ENCODE results near the gene CLC. TPM values are rescaled to one million over a fixed set of nuclear protein-coding genes. Genes with fewer than 3 reads are reported as not detected.

Gene CLC
- total and polyA plus RNA-seq, 2 donors (not counting 1 experiment from before 2014, with no cell fraction given), result 0.33 TPM; not detected in 1

DNA sequence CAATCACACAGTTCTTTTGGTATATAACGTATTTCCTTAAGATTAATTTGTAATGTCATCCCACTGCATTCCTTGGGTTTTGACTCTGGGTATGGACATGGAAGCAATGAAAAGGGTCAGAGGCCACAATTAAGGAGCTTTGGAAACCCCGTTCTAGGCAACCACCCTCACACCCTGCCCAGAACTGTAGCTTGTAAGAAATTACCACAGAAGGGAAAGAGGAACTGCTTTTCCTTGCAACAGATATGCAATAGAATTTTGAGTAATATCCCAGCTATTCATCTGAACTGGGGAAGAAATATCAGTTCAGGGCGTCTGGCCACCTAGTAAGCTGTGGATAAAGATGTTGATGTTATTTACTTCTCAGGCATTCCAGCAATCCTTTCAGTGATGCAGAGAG is 985 bp upstream of the CLC start:
- TF ChIP-seq, protein P1, sequence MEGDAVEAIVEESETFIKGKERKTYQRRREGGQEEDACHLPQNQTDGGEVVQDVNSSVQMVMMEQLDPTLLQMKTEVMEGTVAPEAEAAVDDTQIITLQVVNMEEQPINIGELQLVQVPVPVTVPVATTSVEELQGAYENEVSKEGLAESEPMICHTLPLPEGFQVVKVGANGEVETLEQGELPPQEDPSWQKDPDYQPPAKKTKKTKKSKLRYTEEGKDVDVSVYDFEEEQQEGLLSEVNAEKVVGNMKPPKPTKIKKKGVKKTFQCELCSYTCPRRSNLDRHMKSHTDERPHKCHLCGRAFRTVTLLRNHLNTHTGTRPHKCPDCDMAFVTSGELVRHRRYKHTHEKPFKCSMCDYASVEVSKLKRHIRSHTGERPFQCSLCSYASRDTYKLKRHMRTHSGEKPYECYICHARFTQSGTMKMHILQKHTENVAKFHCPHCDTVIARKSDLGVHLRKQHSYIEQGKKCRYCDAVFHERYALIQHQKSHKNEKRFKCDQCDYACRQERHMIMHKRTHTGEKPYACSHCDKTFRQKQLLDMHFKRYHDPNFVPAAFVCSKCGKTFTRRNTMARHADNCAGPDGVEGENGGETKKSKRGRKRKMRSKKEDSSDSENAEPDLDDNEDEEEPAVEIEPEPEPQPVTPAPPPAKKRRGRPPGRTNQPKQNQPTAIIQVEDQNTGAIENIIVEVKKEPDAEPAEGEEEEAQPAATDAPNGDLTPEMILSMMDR (IDR thresholded peaks at IDR 0.05), result no peak
- no peak for TF ChIP-seq EZH2 (IDR thresholded peaks at IDR 0.05; ENCODE audit: borderline replicate concordance, insufficient read depth, low read depth, low read length, poor library complexity, severe bottlenecking)
- H3K9me3 Mint-ChIP-seq (ENCODE audit: insufficient read depth), result peaks cover 2% of the 10 kb centered on the region
- no peak overlapping the region for H3K4me3 Mint-ChIP-seq
- ATAC-seq (ENCODE audit: low read depth) (no peak), DNase-seq (no peak)
- CTCF ChIA-PET, result no interaction called here
- no CpG with 5 or more reads among the region's 3 CpGs for WGBS (ENCODE audit: insufficient coverage)
- H3K36me3 ChIP-seq (replicated peaks in 1 of 2; ENCODE audit: control extremely low read depth in 1 of 2, control insufficient read depth in 1 of 2, extremely low read depth in 1 of 2, insufficient read depth in 2 of 2, low read length in 1 of 2), result no peaks in the 10 kb centered on the region
- H3K27ac Mint-ChIP-seq, result no peak overlapping the region
- no peak overlapping the region for H3K4me3 ChIP-seq (ENCODE audit: control extremely low read depth in 1 of 5, extremely low read depth in 1 of 5, insufficient read depth in 1 of 5, low read depth in 2 of 5, low read length in 4 of 5)
- H3K27me3 ChIP-seq (replicated peaks in 1 of 4; ENCODE audit: control extremely low read depth in 1 of 4, control insufficient read depth in 3 of 4, insufficient read depth in 4 of 4, low read length in 3 of 4), result peaks cover 0 to 13% (median 8%) of the 10 kb centered on the region in 4 experiments
- no peak overlapping the region for H3K9ac ChIP-seq (ENCODE audit: low read length)
- POLR2A ChIA-PET, result no interaction called here
- H3K4me1 Mint-ChIP-seq, result no peaks in the 10 kb centered on the region
- no peaks in the 10 kb centered on the region for H3K4me1 ChIP-seq (ENCODE audit: control insufficient read depth in 2 of 2, insufficient read depth in 2 of 2, low read length in 2 of 2)
- no peak overlapping the region for H3K27ac ChIP-seq (ENCODE audit: low read length in 2 of 2)
- intact Hi-C loops (cut with micrococcal nuclease), result no loop called here
- no peak overlapping the region for H3K4me2 ChIP-seq (replicated peaks; ENCODE audit: low read depth, low read length, poor library complexity, severe bottlenecking)
- peaks cover 49% of the 10 kb centered on the region for H3K27me3 Mint-ChIP-seq
- H3K9me3 ChIP-seq (ENCODE audit: control extremely low read depth in 1 of 3, control insufficient read depth in 2 of 3, insufficient read depth in 1 of 3, low read length in 2 of 3), result no peaks in the 10 kb centered on the region
- no peak overlapping the region for H2AFZ ChIP-seq (ENCODE audit: insufficient read depth, low read depth, low read length, poor library complexity, severe bottlenecking)
- H4K20me1 ChIP-seq (ENCODE audit: control insufficient read depth, insufficient read depth, low read length, poor library complexity, severe bottlenecking), result no peaks in the 10 kb centered on the region
- H3K79me2 ChIP-seq (ENCODE audit: control insufficient read depth, insufficient read depth, low read length), result no peaks in the 10 kb centered on the region

DNA sequence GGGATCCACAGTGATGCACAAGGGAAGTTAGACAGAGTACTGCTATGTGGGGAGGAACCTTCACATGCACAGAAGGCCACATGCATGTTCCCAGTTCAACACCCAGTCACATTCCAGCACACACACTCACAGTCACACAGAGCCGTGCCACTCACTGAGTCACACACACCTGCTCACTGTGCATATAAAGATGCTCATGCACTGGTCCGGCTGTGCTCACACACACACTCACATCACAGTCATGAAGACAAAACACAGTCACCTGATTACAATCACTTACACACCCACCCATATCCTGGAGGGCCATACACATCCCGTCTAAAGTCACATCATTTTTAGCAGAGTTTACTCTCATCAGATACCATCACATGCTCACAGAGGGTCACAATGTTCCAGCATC is 478 bp downstream of the CLC start:
- no peaks in the 10 kb centered on the region for H3K9me3 ChIP-seq (ENCODE audit: control extremely low read depth in 1 of 3, control insufficient read depth in 2 of 3, insufficient read depth in 1 of 3, low read length in 2 of 3)
- H3K4me3 Mint-ChIP-seq, result no peak overlapping the region
- peaks cover 0 to 6% (median 2%) of the 10 kb centered on the region in 4 experiments for H3K27me3 ChIP-seq (replicated peaks in 1 of 4; ENCODE audit: control extremely low read depth in 1 of 4, control insufficient read depth in 3 of 4, insufficient read depth in 4 of 4, low read length in 3 of 4)
- H2AFZ ChIP-seq (ENCODE audit: insufficient read depth, low read depth, low read length, poor library complexity, severe bottlenecking), result no peak overlapping the region
- ChIA-PET CTCF (no interaction called here), POLR2A (no interaction called here)
- H3K4me3 ChIP-seq (ENCODE audit: control extremely low read depth in 1 of 5, extremely low read depth in 1 of 5, insufficient read depth in 1 of 5, low read depth in 2 of 5, low read length in 4 of 5), result no peak overlapping the region
- ATAC-seq (ENCODE audit: low read depth) (no peak), DNase-seq (no peak)
- no peak overlapping the region for H3K27ac ChIP-seq (ENCODE audit: low read length in 2 of 2)
- intact Hi-C loops (cut with micrococcal nuclease), result no loop called here
- peaks cover 39% of the 10 kb centered on the region for H3K27me3 Mint-ChIP-seq
- no peak overlapping the region for H3K27ac Mint-ChIP-seq
- H4K20me1 ChIP-seq (ENCODE audit: control insufficient read depth, insufficient read depth, low read length, poor library complexity, severe bottlenecking), result no peaks in the 10 kb centered on the region
- TF ChIP-seq, protein P1 (IDR thresholded peaks at IDR 0.05), result no peak
- H3K36me3 ChIP-seq (replicated peaks in 1 of 2; ENCODE audit: control extremely low read depth in 1 of 2, control insufficient read depth in 1 of 2, extremely low read depth in 1 of 2, insufficient read depth in 2 of 2, low read length in 1 of 2), result no peaks in the 10 kb centered on the region
- 92% methylated on average over 3 of the region's 3 CpGs for WGBS (ENCODE audit: insufficient coverage)
- H3K9me3 Mint-ChIP-seq (ENCODE audit: insufficient read depth), result peaks cover 2% of the 10 kb centered on the region
- no peaks in the 10 kb centered on the region for H3K4me1 Mint-ChIP-seq
- H3K4me2 ChIP-seq (replicated peaks; ENCODE audit: low read depth, low read length, poor library complexity, severe bottlenecking), result no peak overlapping the region
- H3K4me1 ChIP-seq (ENCODE audit: control insufficient read depth in 2 of 2, insufficient read depth in 2 of 2, low read length in 2 of 2), result no peaks in the 10 kb centered on the region
- no peak overlapping the region for H3K9ac ChIP-seq (ENCODE audit: low read length)
- no peaks in the 10 kb centered on the region for H3K79me2 ChIP-seq (ENCODE audit: control insufficient read depth, insufficient read depth, low read length)
